ENCODE measurements around the gene CORIN.

CORIN gene

DNA sequence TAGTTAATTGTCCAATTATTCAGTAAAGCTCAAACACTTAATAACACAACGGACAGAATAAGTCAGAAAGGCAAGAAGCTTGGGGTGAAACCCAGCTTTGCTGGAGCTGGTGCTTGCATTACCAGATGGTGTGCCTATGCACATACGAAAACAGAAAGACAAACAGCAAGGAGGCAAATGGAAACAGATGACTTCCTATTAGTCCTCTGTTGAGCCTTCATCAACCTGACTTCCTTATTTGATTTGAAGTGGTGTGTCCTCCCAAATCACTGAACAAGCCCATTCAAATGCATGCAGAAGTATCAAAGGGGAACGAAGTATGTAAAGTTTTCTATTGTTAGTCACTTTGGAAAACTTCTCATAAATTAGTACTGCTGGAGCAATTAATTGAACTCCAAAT lies 186.6 kb downstream of the CORIN start:
- DNase-seq (ENCODE audit: low read depth, low spot score) = no peak
- ChIA-PET POLR2A (no interaction called here), CTCF (interaction anchor here (0.9 to 3.3 kb wide), 6 partner anchors 8 to 188 kb away, joined by 3 to 18 read pairs (median 4); no protein-coding TSS in a partner anchor)
- TF ChIP-seq, protein P1, sequence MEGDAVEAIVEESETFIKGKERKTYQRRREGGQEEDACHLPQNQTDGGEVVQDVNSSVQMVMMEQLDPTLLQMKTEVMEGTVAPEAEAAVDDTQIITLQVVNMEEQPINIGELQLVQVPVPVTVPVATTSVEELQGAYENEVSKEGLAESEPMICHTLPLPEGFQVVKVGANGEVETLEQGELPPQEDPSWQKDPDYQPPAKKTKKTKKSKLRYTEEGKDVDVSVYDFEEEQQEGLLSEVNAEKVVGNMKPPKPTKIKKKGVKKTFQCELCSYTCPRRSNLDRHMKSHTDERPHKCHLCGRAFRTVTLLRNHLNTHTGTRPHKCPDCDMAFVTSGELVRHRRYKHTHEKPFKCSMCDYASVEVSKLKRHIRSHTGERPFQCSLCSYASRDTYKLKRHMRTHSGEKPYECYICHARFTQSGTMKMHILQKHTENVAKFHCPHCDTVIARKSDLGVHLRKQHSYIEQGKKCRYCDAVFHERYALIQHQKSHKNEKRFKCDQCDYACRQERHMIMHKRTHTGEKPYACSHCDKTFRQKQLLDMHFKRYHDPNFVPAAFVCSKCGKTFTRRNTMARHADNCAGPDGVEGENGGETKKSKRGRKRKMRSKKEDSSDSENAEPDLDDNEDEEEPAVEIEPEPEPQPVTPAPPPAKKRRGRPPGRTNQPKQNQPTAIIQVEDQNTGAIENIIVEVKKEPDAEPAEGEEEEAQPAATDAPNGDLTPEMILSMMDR (IDR thresholded peaks at IDR 0.05; ENCODE audit: insufficient read depth, low read length, missing control alignments) = no peak
- H3K4me3 ChIP-seq (ENCODE audit: low read depth, low read length) = no peak overlapping the region

DNA sequence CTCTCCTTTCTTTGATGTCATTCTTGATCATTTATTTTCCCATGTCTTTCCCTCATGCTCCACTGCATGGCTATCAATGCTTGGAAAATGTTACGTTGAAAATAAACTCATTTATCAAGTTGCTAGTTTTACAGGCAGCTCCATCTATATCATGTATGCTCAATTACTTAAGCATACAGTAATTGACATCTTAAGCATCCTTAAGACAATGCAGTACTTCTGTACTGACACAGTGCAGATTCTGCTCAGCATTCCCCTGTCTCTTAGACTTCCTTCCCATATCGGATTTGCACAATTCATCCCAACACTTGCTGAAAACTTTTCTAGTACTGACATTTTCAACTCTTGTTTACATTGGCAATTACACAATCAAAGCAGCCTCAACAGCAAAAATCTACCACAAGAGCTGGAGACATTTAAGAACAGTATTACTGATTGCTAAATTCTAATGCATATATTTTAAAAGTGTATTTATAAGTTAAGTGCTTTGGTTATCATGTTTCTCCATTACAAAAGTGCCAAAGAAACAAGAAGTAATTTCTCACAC lies 187.2 kb downstream of the CORIN start:
- no peak for DNase-seq (ENCODE audit: low read depth, low spot score)
- POLR2A ChIA-PET = no interaction called here
- H3K4me3 ChIP-seq (ENCODE audit: low read depth, low read length) = no peak overlapping the region
- TF ChIP-seq, protein P1 (IDR thresholded peaks at IDR 0.05; ENCODE audit: insufficient read depth, low read length, missing control alignments) = no peak
- CTCF ChIA-PET = interaction anchor here (0.7 to 3.3 kb wide), 8 partner anchors 9 to 189 kb away, joined by 3 to 18 read pairs (median 4); no protein-coding TSS in a partner anchor

DNA sequence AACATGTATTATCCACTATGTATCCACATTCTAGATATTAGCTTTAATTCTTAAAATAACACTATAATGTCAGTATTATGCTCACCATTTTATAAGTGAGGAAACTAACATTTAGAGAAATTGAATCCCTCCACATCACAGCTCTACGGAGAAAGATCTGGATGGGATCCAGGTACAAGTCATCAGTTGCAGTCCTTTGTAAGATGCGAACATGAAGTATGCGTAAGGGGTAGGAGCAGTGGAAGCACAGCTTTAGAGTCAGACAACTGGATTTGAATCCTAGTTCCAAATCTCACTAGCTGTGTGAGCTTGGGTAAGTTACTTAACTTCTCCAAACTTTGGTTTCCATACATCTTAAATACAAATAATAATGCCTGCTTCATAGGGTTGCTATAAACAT lies 190.3 kb downstream of the CORIN start:
- TF ChIP-seq, protein P1 (IDR thresholded peaks at IDR 0.05; ENCODE audit: insufficient read depth, low read length, missing control alignments) = no peak
- POLR2A ChIA-PET = no interaction called here
- CTCF ChIA-PET = interaction anchor here (0.8 to 0.9 kb wide), 2 partner anchors 21 to 23 kb away, joined by 3 to 4 read pairs; no protein-coding TSS in a partner anchor
- no peak for DNase-seq (ENCODE audit: low read depth, low spot score)
- no peak overlapping the region for H3K4me3 ChIP-seq (ENCODE audit: low read depth, low read length)

DNA sequence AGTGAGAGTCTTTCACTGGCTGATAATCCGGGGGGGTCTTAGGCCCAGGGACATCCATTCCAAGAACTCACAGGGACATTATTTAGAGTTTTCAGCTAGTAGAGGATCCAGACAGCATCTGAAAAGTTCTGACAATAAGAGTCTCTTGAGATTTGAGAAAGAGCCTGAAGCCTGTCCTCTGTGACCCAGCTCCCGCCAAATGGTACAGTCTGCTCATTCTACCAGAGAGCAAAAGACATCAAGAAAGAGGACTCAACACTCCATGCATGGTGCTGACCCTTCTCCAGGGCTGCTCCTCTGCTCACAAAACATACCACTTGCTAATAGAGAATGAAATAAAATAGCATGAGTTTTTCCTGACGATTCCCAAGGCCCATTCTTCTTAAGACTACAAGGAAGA lies 190.8 kb downstream of the CORIN start:
- POLR2A ChIA-PET = no interaction called here
- TF ChIP-seq, protein P1 (IDR thresholded peaks at IDR 0.05; ENCODE audit: insufficient read depth, low read length, missing control alignments) = no peak
- DNase-seq (ENCODE audit: low read depth, low spot score) = no peak
- no peak overlapping the region for H3K4me3 ChIP-seq (ENCODE audit: low read depth, low read length)
- CTCF ChIA-PET = interaction anchor here (0.8 to 0.9 kb wide), 2 partner anchors 21 to 23 kb away, joined by 3 to 4 read pairs; no protein-coding TSS in a partner anchor

DNA sequence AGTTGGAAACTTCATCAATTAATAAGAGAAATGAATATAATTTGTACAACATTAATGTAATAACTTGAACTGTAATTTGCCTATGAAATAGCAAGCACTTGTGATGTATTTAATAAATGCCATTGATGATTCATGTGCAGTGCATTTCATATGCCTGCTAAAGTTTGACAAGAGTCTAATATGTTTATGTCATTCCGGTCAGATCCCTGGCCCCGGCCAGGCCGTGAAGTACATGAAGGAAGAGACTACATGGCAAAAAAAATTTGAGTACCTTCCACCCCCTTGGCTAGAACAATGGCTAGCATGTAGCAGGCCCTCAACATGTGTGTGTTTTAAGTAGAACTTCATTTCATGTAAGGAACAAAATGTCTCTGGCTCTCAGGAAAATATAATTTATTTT lies 191.5 kb downstream of the CORIN start:
- POLR2A ChIA-PET = no interaction called here
- TF ChIP-seq, protein P1 (IDR thresholded peaks at IDR 0.05; ENCODE audit: insufficient read depth, low read length, missing control alignments) = no peak
- no peak for DNase-seq (ENCODE audit: low read depth, low spot score)
- H3K4me3 ChIP-seq (ENCODE audit: low read depth, low read length) = no peak overlapping the region
- CTCF ChIA-PET = no interaction called here

DNA sequence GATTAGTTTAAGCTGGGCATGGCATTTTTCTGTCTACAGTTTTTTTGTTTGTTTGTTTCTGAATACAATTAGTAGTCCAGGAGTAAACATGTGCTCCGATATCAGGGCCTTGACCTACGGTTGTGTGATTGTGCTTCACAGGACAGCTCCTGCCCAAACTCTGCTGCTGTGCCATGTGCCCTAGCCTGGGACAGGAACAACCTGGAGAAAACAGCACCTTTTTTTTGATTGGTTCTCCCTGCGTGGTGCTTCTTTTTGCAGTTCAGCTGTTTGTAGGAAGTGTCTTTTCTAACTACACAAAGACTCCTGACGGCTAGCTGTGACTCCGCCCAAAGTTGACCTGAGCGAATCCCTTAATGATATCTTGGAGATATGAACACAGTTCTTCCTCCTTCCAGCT lies 194.0 kb downstream of the CORIN start:
- POLR2A ChIA-PET = no interaction called here
- DNase-seq (ENCODE audit: low read depth, low spot score) = no peak
- H3K4me3 ChIP-seq (ENCODE audit: low read depth, low read length) = no peak overlapping the region
- TF ChIP-seq, protein P1 (IDR thresholded peaks at IDR 0.05; ENCODE audit: insufficient read depth, low read length, missing control alignments) = no peak
- CTCF ChIA-PET = no interaction called here

Data from AG04449 (cell line).